Uterus (tissue), 4 donors: Measurements from ENCODE around the gene ACOT13. TPM values are rescaled to one million over a fixed set of nuclear protein-coding genes. Genes with fewer than 3 reads are reported as not detected.

Experiments used
- DNase-seq, 2 donors: peaks; one replicate each; pipeline ENCODE4 v3.0.0-alpha.2; 2019 to 2020
- H3K27ac ChIP-seq, 2 donors: fragments of 200-600 bp; sonication (generic); 1 replicate in 1 of 2; 2 replicates in 1 of 2; pipeline ENCODE4 v1.5.1; 2016 to 2018
- H3K27me3 ChIP-seq, 2 donors: fragments of 200-600 bp; sonication (generic); one replicate each; pipeline ENCODE4 v1.5.1; 2018 to 2019; ENCODE audit warnings: control low read depth in 1 of 2
- H3K36me3 ChIP-seq, 2 donors: fragments of 200-600 bp; sonication (generic); one replicate each; pipeline ENCODE4 v1.5.1; 2019; ENCODE audit warnings: control low read depth in 1 of 2
- H3K4me1 ChIP-seq, 2 donors: fragments of 200-600 bp; sonication (generic); one replicate each; pipeline ENCODE4 v1.5.1; 2018 to 2019; ENCODE audit warnings: control low read depth in 1 of 2
- H3K4me3 ChIP-seq, 2 donors: fragments of 200-600 bp; sonication (generic); 1 replicate in 1 of 2; 2 replicates in 1 of 2; pipeline ENCODE4 v1.5.1; 2018 to 2019; ENCODE audit warnings: mild to moderate bottlenecking in 1 of 2
- H3K9me3 ChIP-seq, 2 donors: fragments of 200-600 bp; sonication (generic); one replicate each; pipeline ENCODE4 v1.5.1; 2019; ENCODE audit warnings: control low read depth in 1 of 2
- CTCF ChIP-seq, 4 experiments: fragments of 200-600 bp in 2 of 4; fragments of 450-650 bp in 2 of 4; sonication (generic) in 2 of 4; IDR thresholded peaks; one replicate each; pipeline ENCODE4 v1.5.1; 2016 to 2019; ENCODE audit warnings: antibody characterized with exemption in 4 of 4, mild to moderate bottlenecking in 2 of 4, moderate library complexity in 1 of 4
- POLR2A ChIP-seq, 2 donors: fragments of 450-650 bp; IDR thresholded peaks; one replicate each; pipeline ENCODE4 v1.6.1; 2016; ENCODE audit warnings: antibody characterized with exemption in 2 of 2, mild to moderate bottlenecking in 1 of 2, moderate library complexity in 1 of 2
- intact Hi-C: fragments of 100-400 bp; cut with DNase I; formaldehyde crosslinking; loops from one replicate; pipeline ENCODE4 v1.15.1; 2023; ENCODE audit warnings: low total_unique reads
- total RNA-seq, 4 donors: library from RNA; depleted of rRNA in 3 of 4; stranded (reverse); fragments of >200 nt in 3 of 4; gene quantifications; one replicate each; pipeline versions ENCODE4 v1.1.0 to v1.2.4, GENCODE V29; 2014 to 2023
- donor health status: DM: yes; HTN: yes; CAD: no.

ACOT13 gene
- total RNA-seq, 4 donors from 2014 or later, result 3.8 to 10.0 (median 4.2) TPM

GRCh38 chr6:24719125-24719971, 52.5 kb downstream of the ACOT13 start, which contains the start of gene C6orf62:
C6orf62 (minus strand) TSS chr6:24719154; CDS start chr6:24718668, 486 bp downstream.
- Histone ChIP-seq H3K4me3 (peak within 1 kb of the TSS; percentile 62 to 88), H3K4me1 (peaks cover 0 to 11% of the 10 kb centered on the region in 2 donors), H3K27me3 (no peaks in the 10 kb centered on the region), H3K27ac (peak within 1 kb of the TSS; percentile 98 to 99), H3K9me3 (no peaks in the 10 kb centered on the region), H3K36me3 (no peaks in the 10 kb centered on the region)
- DNase-seq, result peak in 1 of 2 donors; percentile 27
- intact Hi-C loops, result no loop called here
- TF ChIP-seq CTCF (IDR thresholded peaks at IDR 0.05), result no peak
- no peak for TF ChIP-seq POLR2A (IDR thresholded peaks at IDR 0.05)

GRCh38 chr6:24720131-24720603, 53.3 kb downstream of the ACOT13 start:
- Histone ChIP-seq H3K27ac (peak overlapping the region; percentile 98 to 99), H3K4me1 (peaks cover 0 to 11% of the 10 kb centered on the region in 2 donors), H3K9me3 (no peaks in the 10 kb centered on the region), H3K27me3 (no peaks in the 10 kb centered on the region), H3K4me3 (peak overlapping the region; percentile 62 to 88), H3K36me3 (no peaks in the 10 kb centered on the region)
- TF ChIP-seq POLR2A (IDR thresholded peaks at IDR 0.05), result no peak
- TF ChIP-seq CTCF (IDR thresholded peaks at IDR 0.05), result no peak
- intact Hi-C loops, result no loop called here
- peak; percentile 50 to 61 for DNase-seq

- no peaks in the 10 kb centered on the region for H3K9me3 ChIP-seq
- peak; percentile 100 for DNase-seq
- no peaks in the 10 kb centered on the region for H3K27me3 ChIP-seq
- H3K4me1 ChIP-seq, result peaks cover 0 to 11% of the 10 kb centered on the region in 2 donors
- H3K4me3 ChIP-seq, result peak overlapping the region; percentile 62 to 88
- H3K36me3 ChIP-seq, result no peaks in the 10 kb centered on the region
- peak overlapping the region; percentile 98 to 99 for H3K27ac ChIP-seq
- intact Hi-C loops, result no loop called here
- TF ChIP-seq POLR2A (IDR thresholded peaks at IDR 0.05) (peak; percentile 99), CTCF (IDR thresholded peaks at IDR 0.05) (peak in 1 of 4 experiments; percentile 26)
Observed at GRCh38 chr6:24720604-24721460, 54.0 kb downstream of the ACOT13 start.

GRCh38 chr6:24721461-24722215, 54.8 kb downstream of the ACOT13 start:
- intact Hi-C loops, result no loop called here
- Histone ChIP-seq H3K27ac (peak overlapping the region; percentile 95 to 99), H3K4me3 (peak overlapping the region; percentile 52 to 83), H3K9me3 (no peaks in the 10 kb centered on the region), H3K4me1 (peaks cover 0 to 7% of the 10 kb centered on the region in 2 donors), H3K36me3 (no peaks in the 10 kb centered on the region), H3K27me3 (no peaks in the 10 kb centered on the region)
- TF ChIP-seq CTCF (IDR thresholded peaks at IDR 0.05) (no peak), POLR2A (IDR thresholded peaks at IDR 0.05) (peak; percentile 57 to 74)
- DNase-seq, result no peak
